Transverse colon (tissue), 3 donors: ENCODE measurements around the gene LMF2.

Experiments
- POLR2A ChIP-seq: fragments of 450-650 bp; IDR thresholded peaks from one replicate; pipeline ENCODE4 v1.6.1; 2016; ENCODE audit warnings: antibody characterized with exemption, mild to moderate bottlenecking, moderate library complexity
- TF ChIP-seq, protein P1 (sequence below), 5 experiments: fragments of 200-600 bp in 3 of 5; fragments of 450-650 bp in 2 of 5; sonication (generic) in 3 of 5; IDR thresholded peaks; 1 replicate in 2 of 5; 2 replicates in 3 of 5; pipeline ENCODE4 v1.5.1; 2016 to 2017; ENCODE audit warnings: antibody characterized with exemption in 5 of 5, inconsistent platforms in 3 of 5, mild to moderate bottlenecking in 2 of 5, moderate library complexity in 1 of 5

- no peak for TF ChIP-seq POLR2A
- TF ChIP-seq, protein P1, sequence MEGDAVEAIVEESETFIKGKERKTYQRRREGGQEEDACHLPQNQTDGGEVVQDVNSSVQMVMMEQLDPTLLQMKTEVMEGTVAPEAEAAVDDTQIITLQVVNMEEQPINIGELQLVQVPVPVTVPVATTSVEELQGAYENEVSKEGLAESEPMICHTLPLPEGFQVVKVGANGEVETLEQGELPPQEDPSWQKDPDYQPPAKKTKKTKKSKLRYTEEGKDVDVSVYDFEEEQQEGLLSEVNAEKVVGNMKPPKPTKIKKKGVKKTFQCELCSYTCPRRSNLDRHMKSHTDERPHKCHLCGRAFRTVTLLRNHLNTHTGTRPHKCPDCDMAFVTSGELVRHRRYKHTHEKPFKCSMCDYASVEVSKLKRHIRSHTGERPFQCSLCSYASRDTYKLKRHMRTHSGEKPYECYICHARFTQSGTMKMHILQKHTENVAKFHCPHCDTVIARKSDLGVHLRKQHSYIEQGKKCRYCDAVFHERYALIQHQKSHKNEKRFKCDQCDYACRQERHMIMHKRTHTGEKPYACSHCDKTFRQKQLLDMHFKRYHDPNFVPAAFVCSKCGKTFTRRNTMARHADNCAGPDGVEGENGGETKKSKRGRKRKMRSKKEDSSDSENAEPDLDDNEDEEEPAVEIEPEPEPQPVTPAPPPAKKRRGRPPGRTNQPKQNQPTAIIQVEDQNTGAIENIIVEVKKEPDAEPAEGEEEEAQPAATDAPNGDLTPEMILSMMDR (IDR thresholded peaks at IDR 0.05): no peak
These were observed 23.9 kb downstream of the LMF2 start for GRCh38 chr22:50483556-50483955.
